ENCODE measurements around the gene TTC5. TPM values are rescaled to one million over a fixed set of nuclear protein-coding genes. Genes with fewer than 3 reads are reported as not detected.

The TTC5 gene
- total and polyA plus RNA-seq, 9 donors = 7.9 to 22.0 (median 14.7) TPM

DNA sequence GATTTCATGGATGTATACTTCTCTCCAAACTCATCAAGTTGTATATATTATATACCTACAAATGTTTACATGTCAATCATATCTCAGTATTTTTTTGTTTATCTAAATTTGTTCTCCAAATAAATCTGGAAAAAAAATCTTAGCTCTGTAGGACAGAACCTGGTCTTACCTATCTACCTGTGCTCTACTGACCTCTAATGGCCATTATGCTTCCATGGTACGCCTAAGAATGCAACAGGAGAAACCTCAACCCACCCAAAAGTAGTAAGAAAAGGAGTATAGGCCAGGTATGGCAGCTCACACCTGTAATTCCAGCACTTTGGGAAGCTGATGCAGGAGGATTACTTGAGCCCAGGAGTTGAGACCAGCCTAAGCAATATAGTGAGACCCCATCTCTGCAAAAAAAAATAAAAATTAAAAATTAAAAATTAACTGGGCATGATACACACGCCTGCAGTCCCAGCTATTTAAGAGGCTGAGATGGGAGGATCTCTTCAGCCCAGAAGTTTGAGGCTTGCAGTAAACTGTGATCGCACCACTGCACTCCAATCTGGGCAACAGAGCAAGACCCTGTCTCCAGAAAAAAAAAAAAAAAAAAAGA is 58.0 kb downstream of the TTC5 start:
- TF ChIP-seq POLR2A (IDR thresholded peaks at IDR 0.05) (no peak), CTCF (IDR thresholded peaks at IDR 0.05) (no peak), EP300 (IDR thresholded peaks at IDR 0.05) (no peak)
- WGBS, 3 donors = 64 to 67% (median 66%) methylated on average over 3 of the region's 3 CpGs

More for the DNA sequence above, 58.0 kb downstream of the TTC5 start:
- no peaks in the 10 kb centered on the region for H3K36me3 ChIP-seq
- H3K4me1 ChIP-seq (ENCODE audit: insufficient read depth) = no peaks in the 10 kb centered on the region
- H3K9me3 ChIP-seq = no peaks in the 10 kb centered on the region
- DNase-seq = no peak
- no peaks in the 10 kb centered on the region for H3K27me3 ChIP-seq
- intact Hi-C loops (cut with DNase I) = no loop called here
- no peak overlapping the region for H3K27ac ChIP-seq
- no peak overlapping the region for H3K4me3 ChIP-seq

Small RNA genes lying within 50 kb of the gene (small RNA-seq; reads per million reads assigned to genes)
- gene SNORA79B (not detected), gene SNORD126 (191 reads per million, percentile 93 among the genes with 10 or more reads in this experiment)

Other genes with a start within 250 kb of the TTC5 start
- gene OR4L1, start 245.9 kb downstream of the TTC5 start, total RNA-seq = not detected
- gene OR4L1, start 245.9 kb downstream of the TTC5 start, polyA plus RNA-seq = not detected
- not detected for gene OR4K17, start 195.2 kb downstream of the TTC5 start, total RNA-seq
- gene OR4K17, start 195.2 kb downstream of the TTC5 start, polyA plus RNA-seq = not detected
- not detected for gene OR4N5, start 167.1 kb downstream of the TTC5 start, total RNA-seq
- not detected for gene OR4N5, start 167.1 kb downstream of the TTC5 start, polyA plus RNA-seq
- not detected for gene OR11G2, start 115.1 kb downstream of the TTC5 start, total RNA-seq
- gene OR11G2, start 115.1 kb downstream of the TTC5 start, polyA plus RNA-seq = not detected
- gene OR11H6, start 82.2 kb downstream of the TTC5 start, total RNA-seq = not detected
- not detected for gene OR11H6, start 82.2 kb downstream of the TTC5 start, polyA plus RNA-seq
- not detected for gene OR11H7, start 77.0 kb downstream of the TTC5 start, total RNA-seq
- gene OR11H7, start 77.0 kb downstream of the TTC5 start, polyA plus RNA-seq = not detected
- gene OR11H4, start 66.7 kb downstream of the TTC5 start, total RNA-seq = not detected
- not detected for gene OR11H4, start 66.7 kb downstream of the TTC5 start, polyA plus RNA-seq
- 100 to 1,000 TPM in 2 of 7 donors, 10 to 100 TPM in 5; 57.1 to 140 (median 85.6) TPM for gene CCNB1IP1, start 27.3 kb upstream of the TTC5 start, total RNA-seq
- gene CCNB1IP1, start 27.3 kb upstream of the TTC5 start, polyA plus RNA-seq = 100 to 1,000 TPM; 104 to 150 TPM
- 10 to 100 TPM in 5 of 7 donors, 1 to 10 TPM in 2; 7.1 to 25.6 (median 22.8) TPM for gene PARP2, start 37.7 kb upstream of the TTC5 start, total RNA-seq
- gene PARP2, start 37.7 kb upstream of the TTC5 start, polyA plus RNA-seq = 10 to 100 TPM; 16.5 to 38.7 TPM
- gene TEP1, start 107.5 kb upstream of the TTC5 start, total RNA-seq = 10 to 100 TPM in 6 of 7 donors, 1 to 10 TPM in 1; 8.2 to 24.0 (median 18.2) TPM
- 10 to 100 TPM in 1 of 2 donors, 1 to 10 TPM in 1; 8.5 to 29.1 TPM for gene TEP1, start 107.5 kb upstream of the TTC5 start, polyA plus RNA-seq
- 1 to 10 TPM in 2 of 7 donors, under 1 TPM in 5; under 0.01 to 1.2 (median 0.72) TPM for gene KLHL33, start 130.2 kb upstream of the TTC5 start, total RNA-seq
- 1 to 10 TPM in 1 of 2 donors, under 1 TPM in 1; 0.73 to 1.1 TPM for gene KLHL33, start 130.2 kb upstream of the TTC5 start, polyA plus RNA-seq
- gene OSGEP, start 148.9 kb upstream of the TTC5 start, total RNA-seq = 10 to 100 TPM; 31.8 to 68.8 (median 37.6) TPM
- 10 to 100 TPM; 38.1 to 39.4 TPM for gene OSGEP, start 148.9 kb upstream of the TTC5 start, polyA plus RNA-seq
- 100 to 1,000 TPM; 141 to 172 (median 159) TPM for gene APEX1, start 149.3 kb upstream of the TTC5 start, total RNA-seq
- 100 to 1,000 TPM; 182 to 292 TPM for gene APEX1, start 149.3 kb upstream of the TTC5 start, polyA plus RNA-seq
- gene PIP4P1, start 155.5 kb upstream of the TTC5 start, total RNA-seq = 10 to 100 TPM; 11.8 to 32.0 (median 24.2) TPM
- 10 to 100 TPM; 29.7 to 32.9 TPM for gene PIP4P1, start 155.5 kb upstream of the TTC5 start, polyA plus RNA-seq
- 1 to 10 TPM; 3.4 to 9.2 (median 7.1) TPM for gene PNP, start 163.5 kb upstream of the TTC5 start, total RNA-seq
- 10 to 100 TPM in 1 of 2 donors, 1 to 10 TPM in 1; 8.5 to 23.0 TPM for gene PNP, start 163.5 kb upstream of the TTC5 start, polyA plus RNA-seq
- under 1 TPM in 5 of 7 donors, not detected in 2; 0.20 to 0.75 (median 0.53) TPM for gene RNASE10, start 199.6 kb upstream of the TTC5 start, total RNA-seq
- under 1 TPM in 1 of 2 donors, not detected in 1; 0.06 TPM for gene RNASE10, start 199.6 kb upstream of the TTC5 start, polyA plus RNA-seq

All from ovary (tissue), 9 donors.